HepG2 (cell line): ENCODE measurements around the gene REM2. TPM values are rescaled to one million over a fixed set of nuclear protein-coding genes. Genes with fewer than 3 reads are reported as not detected.

Experiments used
- AGO2 ChIP-seq: fragments of 200-400 bp; formaldehyde crosslinking; optimal IDR thresholded peaks from 2 replicates; pipeline ENCODE3; 2017; ENCODE audit warnings: mild to moderate bottlenecking, low read depth, low read length, moderate library complexity
- ATAD3A ChIP-seq: sonication (generic); formaldehyde crosslinking; IDR thresholded peaks from 2 replicates; pipeline ENCODE4 v1.4.0; 2020; ENCODE audit warnings: missing genetic modification reagents
- ATM ChIP-seq: fragments of 450-650 bp; IDR thresholded peaks from 2 replicates; pipeline ENCODE4 v1.7.1; 2017; ENCODE audit warnings: mild to moderate bottlenecking, borderline replicate concordance
- CSRNP1 ChIP-seq: sonication (generic); formaldehyde crosslinking; IDR thresholded peaks from 2 replicates; pipeline ENCODE4 v1.8.1; 2023; ENCODE audit warnings: mild to moderate bottlenecking, missing genetic modification reagents
- GZF1 ChIP-seq: sonication (generic); formaldehyde crosslinking; IDR thresholded peaks from 2 replicates; pipeline ENCODE4 v1.5.1; 2020; ENCODE audit warnings: mild to moderate bottlenecking, missing genetic modification reagents
- HDAC2 ChIP-seq: sonication (generic); formaldehyde crosslinking; IDR thresholded peaks from 2 replicates; pipeline ENCODE4 v1.4.0; 2020; ENCODE audit warnings: missing genetic modification reagents
- HOXA3 ChIP-seq: sonication (generic); formaldehyde crosslinking; IDR thresholded peaks from 2 replicates; pipeline ENCODE4 v1.5.0; 2020; ENCODE audit warnings: missing genetic modification reagents
- MAF1 ChIP-seq: sonication (generic); formaldehyde crosslinking; IDR thresholded peaks from 2 replicates; pipeline ENCODE4 v1.5.0; 2020; ENCODE audit warnings: missing genetic modification reagents, borderline replicate concordance
- MTA1 ChIP-seq: sonication (generic); formaldehyde crosslinking; IDR thresholded peaks from 2 replicates; pipeline ENCODE4 v1.4.0; 2020; ENCODE audit warnings: missing genetic modification reagents, mild to moderate bottlenecking, borderline replicate concordance
- NFKB2 ChIP-seq: sonication (generic); formaldehyde crosslinking; IDR thresholded peaks from 2 replicates; pipeline ENCODE4 v1.4.0; 2020; ENCODE audit warnings: missing genetic modification reagents, borderline replicate concordance
- POGZ ChIP-seq: sonication (generic); formaldehyde crosslinking; IDR thresholded peaks from 2 replicates; pipeline ENCODE4 v1.4.0; 2020; ENCODE audit warnings: mild to moderate bottlenecking, missing genetic modification reagents
- RBFOX2 ChIP-seq: fragments of 200-400 bp; formaldehyde crosslinking; IDR thresholded peaks from 2 replicates; pipeline ENCODE4 v1.6.1; 2017; ENCODE audit warnings: low read depth, mild to moderate bottlenecking, low read length
- RBM22 ChIP-seq: fragments of 200-400 bp; formaldehyde crosslinking; optimal IDR thresholded peaks from 2 replicates; pipeline ENCODE3; 2017; ENCODE audit warnings: mild to moderate bottlenecking, low read length, moderate library complexity
- REST ChIP-seq, 2 experiments: IDR thresholded peaks; 2 replicates each; pipeline ENCODE4 v1.6.1; 2011 to 2012; ENCODE audit warnings: low read length in 2 of 2, borderline replicate concordance in 1 of 2, low read depth in 1 of 2, mild to moderate bottlenecking in 1 of 2, moderate library complexity in 1 of 2
- SRSF4 ChIP-seq: fragments of 200-400 bp; formaldehyde crosslinking; IDR thresholded peaks from one replicate; pipeline ENCODE4 v1.6.1; 2018; ENCODE audit warnings: mild to moderate bottlenecking, low read depth, low read length, moderate library complexity; ENCODE audit not compliant: poor library complexity, severe bottlenecking
- TMF1 ChIP-seq: sonication (generic); formaldehyde crosslinking; IDR thresholded peaks from 2 replicates; pipeline ENCODE4 v1.8.1; 2022; ENCODE audit warnings: low read depth, missing genetic modification reagents
- TSC22D2 ChIP-seq: sonication (generic); formaldehyde crosslinking; IDR thresholded peaks from 2 replicates; pipeline ENCODE4 v1.5.1; 2020; ENCODE audit warnings: missing genetic modification reagents, mild to moderate bottlenecking, borderline replicate concordance
- ZNF569 ChIP-seq: sonication (generic); formaldehyde crosslinking; IDR thresholded peaks from 2 replicates; pipeline ENCODE4 v1.5.0; 2020; ENCODE audit warnings: mild to moderate bottlenecking, missing genetic modification reagents, moderate library complexity, borderline replicate concordance
- polyA plus RNA-seq, 8 experiments: library from polyadenylated mRNA; depleted of rRNA in 3 of 8; stranded (reverse) in 7 of 8; unstranded in 1 of 8; fragments of >200 nt; fragmentation: Illumina TruSeq in 4 of 8; extraction: Trizol in 4 of 8; gene quantifications; 2 replicates each; pipeline versions ENCODE4 v1.2.1 to v1.2.3, GENCODE V29; 2011 to 2016; ENCODE audit warnings: low read depth in 4 of 8, missing spikeins in 1 of 8, mixed read lengths in 1 of 8; ENCODE audit not compliant: insufficient read depth in 1 of 8
- total RNA-seq, 5 experiments: library from RNA; depleted of rRNA; stranded (reverse); fragments of >200 nt; fragmentation: Illumina TruSeq; extraction: Trizol; gene quantifications; 2 replicates each; pipeline ENCODE4 v1.2.3, GENCODE V29; 2016; ENCODE audit warnings: low read depth in 1 of 5

The REM2 gene
- total and polyA plus RNA-seq, 2 of the 13 experiments (the other 11 are each of a cell fraction or from before 2014, with no cell fraction given), result 0.20 TPM; not detected in 1

GRCh38 chr14:22918804-22919600 is 36.0 kb downstream of the REM2 start, which contains the start of gene RBM23 (continued):
- 0 out of 2 replicates have a peak, but pooled peaks have one; percentile 28 for TF ChIP-seq CSRNP1 (CRISPR knock-in tag)
- TF ChIP-seq TSC22D2, result no peak
- TF ChIP-seq SRSF4, result no peak
- 0 out of 2 replicates have a peak, but pooled peaks have one; percentile 9 for TF ChIP-seq ATAD3A (CRISPR knock-in tag)
- no peak for TF ChIP-seq MAF1 (CRISPR knock-in tag)
- TF ChIP-seq NFKB2 (CRISPR knock-in tag), result 0 out of 2 replicates have a peak, but pooled peaks have one; percentile 9
- no peak for TF ChIP-seq POGZ (CRISPR knock-in tag)
- 0 out of 2 replicates have a peak, but pooled peaks have one; percentile 39 for TF ChIP-seq RBFOX2
- no peak for TF ChIP-seq ZNF569
- peak; percentile 45 for TF ChIP-seq RBM22
- peak; percentile 81 for TF ChIP-seq AGO2
- 0 out of 2 replicates have a peak, but pooled peaks have one; percentile 66 for TF ChIP-seq TMF1 (CRISPR knock-in tag)
- TF ChIP-seq MTA1 (CRISPR knock-in tag), result peak; percentile 20; the same call in 1 of the 2 replicates
- peak; percentile 50; the same call in 1 of the 2 replicates for TF ChIP-seq HOXA3
- TF ChIP-seq GZF1 (CRISPR knock-in tag), result no peak
- no peak for TF ChIP-seq REST (IDR thresholded peaks at IDR 0.05; ENCODE audit: borderline replicate concordance in 1 of 2, low read depth in 1 of 2, low read length in 2 of 2)
- no peak for TF ChIP-seq HDAC2 (CRISPR knock-in tag)
- no peak for TF ChIP-seq ATM
